Hepatocyte (in vitro differentiated cells): Measurements from ENCODE around the gene PRSS48. TPM values are rescaled to one million over a fixed set of nuclear protein-coding genes. Genes with fewer than 3 reads are reported as not detected.

ENCODE experiments used
- DNase-seq: peaks from one replicate; pipeline ENCODE4 v3.0.0-alpha.2; 2016; ENCODE audit warnings: low spot score
- H2AFZ ChIP-seq: fragments of 200-600 bp; sonication (generic); 2 replicates; pipeline ENCODE4 v1.6.0; 2016; ENCODE audit warnings: antibody characterized with exemption, mild to moderate bottlenecking
- H3K27ac ChIP-seq: fragments of 200-600 bp; sonication (generic); 2 replicates; pipeline ENCODE4 v1.5.1; 2016; ENCODE audit warnings: mild to moderate bottlenecking
- H3K27me3 ChIP-seq: fragments of 200-600 bp; sonication (generic); 2 replicates; pipeline ENCODE4 v1.6.1; 2016
- H3K36me3 ChIP-seq: fragments of 200-600 bp; sonication (generic); replicated peaks from 2 replicates; pipeline ENCODE4 v1.5.1; 2016; ENCODE audit warnings: low read depth; ENCODE audit not compliant: insufficient read depth
- H3K4me1 ChIP-seq: fragments of 200-600 bp; sonication (generic); 2 replicates; pipeline ENCODE4 v1.5.1; 2016; ENCODE audit warnings: mild to moderate bottlenecking, moderate library complexity; ENCODE audit not compliant: insufficient read depth
- H3K4me2 ChIP-seq: fragments of 200-600 bp; sonication (generic); 2 replicates; pipeline ENCODE4 v1.6.0; 2016
- H3K4me3 ChIP-seq: fragments of 200-600 bp; sonication (generic); 2 replicates; pipeline ENCODE4 v1.5.1; 2016; ENCODE audit warnings: mild to moderate bottlenecking
- H3K79me2 ChIP-seq: fragments of 200-600 bp; sonication (generic); 2 replicates; pipeline ENCODE4 v1.6.0; 2017; ENCODE audit warnings: mild to moderate bottlenecking
- H3K9me2 ChIP-seq: fragments of 200-600 bp; sonication (generic); replicated peaks from 2 replicates; pipeline ENCODE4 v1.6.0; 2017; ENCODE audit warnings: mild to moderate bottlenecking; ENCODE audit not compliant: insufficient read depth
- H3K9me3 ChIP-seq: fragments of 200-600 bp; sonication (generic); 2 replicates; pipeline ENCODE4 v1.5.1; 2016; ENCODE audit warnings: low read depth, mild to moderate bottlenecking
- H4K20me1 ChIP-seq: fragments of 200-600 bp; sonication (generic); 2 replicates; pipeline ENCODE4 v1.6.0; 2016; ENCODE audit warnings: mild to moderate bottlenecking; ENCODE audit not compliant: insufficient read depth, poor library complexity, severe bottlenecking
- CTCF ChIP-seq: fragments of 200-600 bp; sonication (generic); IDR thresholded peaks from 2 replicates; pipeline ENCODE4 v1.5.1; 2016; ENCODE audit warnings: antibody characterized with exemption, mild to moderate bottlenecking; ENCODE audit not compliant: poor library complexity
- EZH2 ChIP-seq: fragments of 200-600 bp; sonication (generic); IDR thresholded peaks from 2 replicates; pipeline ENCODE4 v1.6.1; 2016; ENCODE audit warnings: antibody characterized with exemption, mild to moderate bottlenecking, borderline replicate concordance
- EZH2phosphoT487 ChIP-seq: fragments of 200-600 bp; sonication (generic); IDR thresholded peaks from one replicate; pipeline ENCODE4 v1.6.1; 2018; ENCODE audit warnings: antibody characterized with exemption, mild to moderate bottlenecking, low read depth, moderate library complexity; ENCODE audit not compliant: unreplicated experiment, severe bottlenecking
- WGBS: methylation state at CpG from one replicate; pipeline ENCODE4 v1.1.6; 2016; ENCODE audit warnings: low lambda C conversion rate; ENCODE audit errors: missing lambda C conversion rate; 5-methylcytosine and 5-hydroxymethylcytosine counted together
- polyA plus RNA-seq: library from polyadenylated mRNA; unstranded; fragments of >200 nt; fragmentation: Nextera tagmentation; extraction: Ambion mirVana; gene quantifications from 2 replicates; pipeline ENCODE4 v1.2.1, GENCODE V29; 2016
- total RNA-seq: library from RNA; depleted of rRNA; stranded (reverse); fragments of >200 nt; gene quantifications from 2 replicates; pipeline ENCODE4 v1.2.3, GENCODE V29; 2014

PRSS48 gene
- total and polyA plus RNA-seq, 2 experiments from 2014 or later: 0.79 TPM; not detected in 1

- DNase-seq: no peak
- peak overlapping the region; percentile 96 for H3K27ac ChIP-seq
- peaks cover 49% of the 10 kb centered on the region for H3K79me2 ChIP-seq
- peak overlapping the region; percentile 79 for H3K4me2 ChIP-seq
- peaks cover 36% of the 10 kb centered on the region for H4K20me1 ChIP-seq
- peak overlapping the region; percentile 44 for H3K4me3 ChIP-seq
- no peaks in the 10 kb centered on the region for H3K27me3 ChIP-seq
- peaks cover 22% of the 10 kb centered on the region for H3K4me1 ChIP-seq
- peak overlapping the region; percentile 2 for H2AFZ ChIP-seq
- H3K9me2 ChIP-seq: no peaks in the 10 kb centered on the region
- H3K9me3 ChIP-seq: no peaks in the 10 kb centered on the region
- no peak for TF ChIP-seq EZH2phosphoT487
- TF ChIP-seq EZH2: no peak
- TF ChIP-seq CTCF: no peak
- WGBS: 22% methylated on average over 12 of the region's 12 CpGs
- H3K36me3 ChIP-seq: no peaks in the 10 kb centered on the region
Measured at GRCh38 chr4:151324124-151324751, 47.3 kb downstream of the PRSS48 start.

- Histone ChIP-seq H3K27me3 (no peaks in the 10 kb centered on the region), H3K9me3 (no peaks in the 10 kb centered on the region), H3K4me3 (peak overlapping the region; percentile 59), H3K27ac (peak overlapping the region; percentile 96), H2AFZ (peak overlapping the region; percentile 66), H3K36me3 (no peaks in the 10 kb centered on the region), H3K4me2 (peak overlapping the region; percentile 79), H3K9me2 (no peaks in the 10 kb centered on the region), H3K79me2 (peaks cover 44% of the 10 kb centered on the region), H3K4me1 (peaks cover 22% of the 10 kb centered on the region), H4K20me1 (peaks cover 32% of the 10 kb centered on the region)
- DNase-seq: peak; percentile 89
- WGBS: 3% methylated on average over 21 of the region's 21 CpGs
- TF ChIP-seq EZH2phosphoT487 (no peak), CTCF (no peak), EZH2 (no peak)
Measured at GRCh38 chr4:151324752-151325110, 47.8 kb downstream of the PRSS48 start.

- Histone ChIP-seq H4K20me1 (peaks cover 27% of the 10 kb centered on the region), H3K79me2 (peaks cover 38% of the 10 kb centered on the region), H2AFZ (peak within 1 kb of the TSS; percentile 66), H3K4me2 (peak within 1 kb of the TSS; percentile 79), H3K9me3 (no peaks in the 10 kb centered on the region), H3K27ac (peak within 1 kb of the TSS; percentile 96), H3K9me2 (no peaks in the 10 kb centered on the region), H3K4me3 (peak within 1 kb of the TSS; percentile 59), H3K27me3 (no peaks in the 10 kb centered on the region), H3K36me3 (no peaks in the 10 kb centered on the region), H3K4me1 (peaks cover 22% of the 10 kb centered on the region)
- 1% methylated on average over 85 of the region's 88 CpGs for WGBS
- TF ChIP-seq EZH2 (no peak), EZH2phosphoT487 (no peak)
- DNase-seq: peak; percentile 87
Measured at GRCh38 chr4:151325111-151325948, 48.4 kb downstream of the PRSS48 start, which contains the start of gene SH3D19. Gene SH3D19 (minus strand): TSS chr4:151325605. CDS start chr4:151325352, 253 bp downstream.

GRCh38 chr4:151325949-151326246, 48.9 kb downstream of the PRSS48 start:
- no peaks in the 10 kb centered on the region for H3K9me2 ChIP-seq
- no peak for TF ChIP-seq EZH2phosphoT487
- peaks cover 22% of the 10 kb centered on the region for H4K20me1 ChIP-seq
- no peaks in the 10 kb centered on the region for H3K36me3 ChIP-seq
- H3K4me3 ChIP-seq: peak overlapping the region; percentile 59
- H2AFZ ChIP-seq: peak overlapping the region; percentile 66
- 60% methylated on average over 6 of the region's 6 CpGs for WGBS
- DNase-seq: no peak
- H3K4me2 ChIP-seq: peak overlapping the region; percentile 79
- peaks cover 22% of the 10 kb centered on the region for H3K4me1 ChIP-seq
- no peaks in the 10 kb centered on the region for H3K9me3 ChIP-seq
- H3K79me2 ChIP-seq: peaks cover 32% of the 10 kb centered on the region
- no peaks in the 10 kb centered on the region for H3K27me3 ChIP-seq
- H3K27ac ChIP-seq: peak overlapping the region; percentile 96
